GM12878 (cell line): Measurements from ENCODE around the gene EPHA1. TPM values are rescaled to one million over a fixed set of nuclear protein-coding genes. Genes with fewer than 3 reads are reported as not detected.

Experiments
- ATAC-seq: fragments of 200-7000 bp; cut with Tn5 transposase; 3 replicates; pipeline ENCODE4 v1.9.1; 2020; ENCODE audit warnings: mild to moderate bottlenecking, moderate library complexity
- BruUV-seq: library from RNA; stranded (reverse); fragments of 400-500 nt; replicated peaks from 2 replicates; lab custom pipeline; 2021; lab: Mats Ljungman, UMichigan
- CTCF ChIA-PET: fragments of 300-600 bp; sonication (Branson Sonifier 250); formaldehyde crosslinking; extraction: SDS; loops from one replicate; lab custom pipeline; 2021; ENCODE audit warnings: inconsistent platforms; lab: Yijun Ruan, JAX
- POLR2A ChIA-PET: fragments of 350-600 bp; formaldehyde crosslinking; extraction: SDS; loops from one replicate; lab custom pipeline; 2021; ENCODE audit warnings: inconsistent platforms; lab: Charles Lee
- RAD21 ChIA-PET: fragments of 300-600 bp; sonication (Branson Sonifier 250); formaldehyde crosslinking; loops from one replicate; lab custom pipeline; 2023; ENCODE audit warnings: antibody characterized with exemption; ENCODE audit not compliant: unreplicated experiment; lab: Charles Lee
- SMC1A ChIA-PET: fragments of 300-600 bp; sonication (Branson Sonifier 250); formaldehyde crosslinking; loops from one replicate; lab custom pipeline; 2023; ENCODE audit not compliant: unreplicated experiment, uncharacterized antibody; lab: Charles Lee
- DNase-seq: peaks from one replicate; pipeline ENCODE4 v3.0.0-alpha.2; 2011; ENCODE audit warnings: low read depth, low spot score
- FAIRE-seq: peaks from 3 replicates; lab custom pipeline; 2011; peaks lifted over from hg19 to GRCh38; lab: Jason Lieb, UNC
- H2AFZ ChIP-seq: 2 replicates; pipeline ENCODE4 v1.6.0; 2011; ENCODE audit warnings: low read depth, low read length, control low read depth; ENCODE audit not compliant: control insufficient read depth
- H3K27ac ChIP-seq: 2 replicates; pipeline ENCODE4 v1.5.1; 2011; ENCODE audit warnings: control low read depth; ENCODE audit not compliant: control insufficient read depth, insufficient read depth
- H3K27me3 ChIP-seq, 2 experiments: replicated peaks in 1 of 2; 2 replicates each; pipeline versions ENCODE4 v1.6.0 to v1.6.1; 2011; ENCODE audit warnings: low read length in 1 of 2; ENCODE audit not compliant: control insufficient read depth in 2 of 2, insufficient read depth in 2 of 2
- H3K36me3 ChIP-seq, 2 experiments: 2 replicates each; pipeline ENCODE4 v1.5.1; 2011; ENCODE audit warnings: low read length in 1 of 2; ENCODE audit not compliant: control insufficient read depth in 2 of 2, insufficient read depth in 2 of 2
- H3K4me1 ChIP-seq: 2 replicates; pipeline ENCODE4 v1.6.1; 2011; ENCODE audit warnings: mild to moderate bottlenecking, low read length, moderate library complexity, mixed read lengths; ENCODE audit not compliant: control insufficient read depth, insufficient read depth
- H3K4me2 ChIP-seq: 2 replicates; pipeline ENCODE4 v1.6.0; 2011; ENCODE audit warnings: control low read depth; ENCODE audit not compliant: control insufficient read depth, insufficient read depth
- H3K4me3 ChIP-seq: fragments of 200-600 bp; sonication (generic); 2 replicates; pipeline ENCODE4 v1.5.1; 2016
- H3K79me2 ChIP-seq: 2 replicates; pipeline ENCODE4 v1.6.0; 2011; ENCODE audit warnings: low read length; ENCODE audit not compliant: control insufficient read depth, insufficient read depth
- H3K9ac ChIP-seq: 2 replicates; pipeline ENCODE4 v1.8.0; 2011; ENCODE audit warnings: low read length, control low read depth, mixed read lengths; ENCODE audit not compliant: control insufficient read depth, insufficient read depth
- H3K9me3 ChIP-seq: replicated peaks from 3 replicates; pipeline ENCODE4 v1.5.1; 2011; ENCODE audit warnings: mild to moderate bottlenecking, low read length; ENCODE audit not compliant: control insufficient read depth, insufficient read depth
- H4K20me1 ChIP-seq: 2 replicates; pipeline ENCODE4 v1.6.0; 2011; ENCODE audit not compliant: control insufficient read depth, insufficient read depth
- FOXM1 ChIP-seq: IDR thresholded peaks from 2 replicates; pipeline ENCODE4 v1.6.1; 2012; ENCODE audit warnings: low read depth, mild to moderate bottlenecking, inconsistent platforms, low read length, moderate library complexity
- GABPA ChIP-seq: IDR thresholded peaks from 2 replicates; pipeline ENCODE4 v1.6.1; 2014; ENCODE audit warnings: antibody characterized with exemption, low read depth, mild to moderate bottlenecking, inconsistent platforms
- NBN ChIP-seq: fragments of 450-650 bp; IDR thresholded peaks from 2 replicates; pipeline ENCODE4 v1.6.1; 2016
- NR2F1 ChIP-seq: fragments of 450-650 bp; conservative IDR thresholded peaks from 2 replicates; pipeline ENCODE4 v1.6.1; 2017; ENCODE audit warnings: mild to moderate bottlenecking
- POLR2A ChIP-seq: IDR thresholded peaks from 2 replicates; pipeline ENCODE4 v1.6.1; 2011; ENCODE audit warnings: low read depth, mild to moderate bottlenecking, low read length
- POLR2AphosphoS2 ChIP-seq: IDR thresholded peaks from 2 replicates; pipeline ENCODE4 v1.6.1; 2011; ENCODE audit warnings: low read depth, mild to moderate bottlenecking, low read length, improper control_type of control experiment, moderate library complexity
- TAF1 ChIP-seq: IDR thresholded peaks from 2 replicates; pipeline ENCODE4 v1.6.1; 2011; ENCODE audit warnings: mild to moderate bottlenecking, low read depth, low read length, borderline replicate concordance
- TCF7 ChIP-seq: IDR thresholded peaks from 2 replicates; pipeline ENCODE4 v1.6.1; 2014; ENCODE audit warnings: antibody characterized with exemption, borderline replicate concordance
- YBX1 ChIP-seq: fragments of 450-650 bp; IDR thresholded peaks from 2 replicates; pipeline ENCODE4 v1.6.1; 2016; ENCODE audit warnings: antibody characterized with exemption
- ZNF274 ChIP-seq: IDR thresholded peaks from one replicate; pipeline ENCODE4 v1.8.0; 2011; ENCODE audit not compliant: insufficient read length, insufficient read depth
- WGBS: methylation state at CpG from one replicate; pipeline ENCODE4 v1.1.6; 2016; ENCODE audit warnings: low lambda C conversion rate; ENCODE audit not compliant: insufficient replicate concordance, insufficient coverage; ENCODE audit errors: missing lambda C conversion rate; 5-methylcytosine and 5-hydroxymethylcytosine counted together
- in situ Hi-C: fragments of 300-500 bp; cut with MboI; formaldehyde crosslinking; loops from 9 replicates; pipeline ENCODE4 v1.14.3; 2018; ENCODE audit warnings: mixed read lengths
- intact Hi-C: fragments of 100-400 bp; cut with micrococcal nuclease; formaldehyde crosslinking; loops from one replicate; pipeline ENCODE4 v1.14.2; 2022; ENCODE audit not compliant: unreplicated experiment
- polyA plus RNA-seq, 11 experiments: library from polyadenylated mRNA; depleted of rRNA in 4 of 11; unstranded in 6 of 11; stranded (reverse) in 5 of 11; fragments of >200 nt; fragmentation: Nextera tagmentation in 4 of 11; fragmentation: Illumina TruSeq in 1 of 11; extraction: Ambion mirVana in 4 of 11; extraction: Trizol in 1 of 11; gene quantifications; 1 replicate in 1 of 11; 2 replicates in 10 of 11; pipeline versions ENCODE4 v1.2.1 to v1.2.3, GENCODE V29; 2011 to 2016; ENCODE audit warnings: inconsistent platforms in 2 of 11, missing spikeins in 2 of 11, low read depth in 1 of 11
- total RNA-seq, 4 experiments: library from RNA; depleted of rRNA in 3 of 4; stranded (reverse); fragments of >200 nt in 3 of 4; fragmentation: Illumina TruSeq in 1 of 4; extraction: Trizol in 1 of 4; gene quantifications; 2 replicates each; pipeline versions ENCODE4 v1.2.1 to v1.2.3, GENCODE V29; 2013 to 2021
- TF ChIP-seq, protein P1 (sequence below): fragments of 450-650 bp; conservative IDR thresholded peaks from 2 replicates; pipeline ENCODE4 v1.6.1; 2017; ENCODE audit warnings: mild to moderate bottlenecking, moderate library complexity

The EPHA1 gene
- total and polyA plus RNA-seq, 10 of the 15 experiments (the other 5 are each of a cell fraction or from before 2014, with no cell fraction given) = 0.11 to 0.35 (median 0.24) TPM; not detected in 6

- no peak overlapping the region for H3K9ac ChIP-seq
- H2AFZ ChIP-seq = no peak overlapping the region
- no TSS peak for BruUV-seq
- CTCF ChIA-PET = interaction anchor here (1.5 kb wide), 2 partner anchors 12 to 106 kb away, joined by 4 to 7 read pairs; no protein-coding TSS in a partner anchor
- no peak for DNase-seq
- intact Hi-C loops = no loop called here
- TF ChIP-seq ZNF274 = no peak
- TF ChIP-seq YBX1 = no peak
- no peak for TF ChIP-seq NR2F1
- TF ChIP-seq NBN = no peak
- TF ChIP-seq, protein P1, sequence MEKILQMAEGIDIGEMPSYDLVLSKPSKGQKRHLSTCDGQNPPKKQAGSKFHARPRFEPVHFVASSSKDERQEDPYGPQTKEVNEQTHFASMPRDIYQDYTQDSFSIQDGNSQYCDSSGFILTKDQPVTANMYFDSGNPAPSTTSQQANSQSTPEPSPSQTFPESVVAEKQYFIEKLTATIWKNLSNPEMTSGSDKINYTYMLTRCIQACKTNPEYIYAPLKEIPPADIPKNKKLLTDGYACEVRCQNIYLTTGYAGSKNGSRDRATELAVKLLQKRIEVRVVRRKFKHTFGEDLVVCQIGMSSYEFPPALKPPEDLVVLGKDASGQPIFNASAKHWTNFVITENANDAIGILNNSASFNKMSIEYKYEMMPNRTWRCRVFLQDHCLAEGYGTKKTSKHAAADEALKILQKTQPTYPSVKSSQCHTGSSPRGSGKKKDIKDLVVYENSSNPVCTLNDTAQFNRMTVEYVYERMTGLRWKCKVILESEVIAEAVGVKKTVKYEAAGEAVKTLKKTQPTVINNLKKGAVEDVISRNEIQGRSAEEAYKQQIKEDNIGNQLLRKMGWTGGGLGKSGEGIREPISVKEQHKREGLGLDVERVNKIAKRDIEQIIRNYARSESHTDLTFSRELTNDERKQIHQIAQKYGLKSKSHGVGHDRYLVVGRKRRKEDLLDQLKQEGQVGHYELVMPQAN = no peak
- TF ChIP-seq POLR2A = no peak
- TF ChIP-seq TCF7 = no peak
- no peak for TF ChIP-seq GABPA
- no peak for TF ChIP-seq TAF1
- no peak for TF ChIP-seq FOXM1
- TF ChIP-seq POLR2AphosphoS2 = no peak
- TF ChIP-seq, all 136 proteins: peak for 0
- in situ Hi-C loops = no loop called here
- Histone ChIP-seq H3K27ac (no peak overlapping the region), H3K9me3 (no peaks in the 10 kb centered on the region), H3K36me3 (no peaks in the 10 kb centered on the region), H3K79me2 (no peaks in the 10 kb centered on the region), H3K4me1 (no peaks in the 10 kb centered on the region), H4K20me1 (no peaks in the 10 kb centered on the region), H3K27me3 (peaks cover 2 to 10% of the 10 kb centered on the region in 2 experiments; a peak in 3 of 4 replicates), H3K4me2 (no peak overlapping the region), H3K4me3 (no peak overlapping the region)
- POLR2A ChIA-PET = no interaction called here
- FAIRE-seq = no peak
- ATAC-seq = no peak
- 57% methylated on average over 4 of the region's 4 CpGs for WGBS
- SMC1A ChIA-PET = no interaction called here
- RAD21 ChIA-PET = no interaction called here
These were observed 62.6 kb downstream of the EPHA1 start for GRCh38 chr7:143346018-143346417.
